ENCODE results near the gene CACNA1E.

- TF ChIP-seq POLR2A (IDR thresholded peaks at IDR 0.05; ENCODE audit: low read depth, low read length), result no peak
- no peak for TF ChIP-seq SPI1 (IDR thresholded peaks at IDR 0.05; ENCODE audit: low read depth, low read length)
- no peak for TF ChIP-seq POLR2AphosphoS5 (IDR thresholded peaks at IDR 0.05; ENCODE audit: low read depth, low read length)
- TF ChIP-seq PAX5 (IDR thresholded peaks at IDR 0.05; ENCODE audit: insufficient read depth, low read length, severe bottlenecking), result no peak
These were observed 338.4 kb downstream of the CACNA1E start for GRCh38 chr1:181821701-181822100.
